GM21825 (cell line): Measurements from ENCODE around the gene ARL13A.
"Not testable (repeated sequence)": the region's sequence is repeated elsewhere in the genome, so short reads cannot be mapped to it uniquely, and the experiment has no call there.

Experiments
- ATAC-seq: cut with Tn5 transposase; IDR thresholded peaks from one replicate; pipeline ENCODE4 v1.9.1; 2021; ENCODE audit warnings: mild to moderate bottlenecking, moderate library complexity; ENCODE audit not compliant: unreplicated experiment

ARL13A gene

GRCh38 chrX:100969408-100969807, at the start of gene ARL13A:
ARL13A (plus strand) TSS chrX:100969708; CDS start chrX:100973690, 3,982 bp downstream.
- no peak for ATAC-seq

DNA sequence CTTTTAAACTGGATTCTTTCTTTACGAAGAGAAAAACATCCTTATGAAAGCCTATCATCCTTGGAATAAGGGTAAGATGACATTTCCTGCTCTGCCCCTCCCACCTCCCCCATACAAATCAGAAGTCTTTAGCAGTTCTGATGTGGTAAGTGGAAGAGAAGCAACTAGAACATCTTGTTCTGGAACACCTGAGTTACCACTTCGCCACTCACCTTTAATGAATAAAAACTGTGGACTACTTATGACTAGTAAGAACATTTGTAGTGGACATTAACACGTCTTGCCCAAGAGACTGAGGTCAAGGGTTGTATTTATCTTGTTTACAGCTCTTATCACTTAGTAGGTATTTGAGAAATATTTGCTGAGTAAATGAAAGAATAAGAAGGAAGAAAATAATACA, 45.1 kb upstream of the ARL13A start:
- ATAC-seq, result no peak

- no peak for ATAC-seq
Observed at GRCh38 chrX:100926453-100926852, 43.1 kb upstream of the ARL13A start.

GRCh38 chrX:100928660-100929613, 40.6 kb upstream of the ARL13A start, which contains the start of gene XKRX:
XKRX (minus strand) TSS chrX:100928917; CDS start chrX:100928304, 613 bp downstream.
- ATAC-seq, result peak; percentile 63

GRCh38 chrX:100931218-100931924, 38.1 kb upstream of the ARL13A start:
- ATAC-seq, result peak; percentile 64

- peak; percentile 14 for ATAC-seq
Observed at GRCh38 chrX:100931925-100932285, 37.6 kb upstream of the ARL13A start.

- ATAC-seq, result no peak
Observed at GRCh38 chrX:100935767-100936166, 33.7 kb upstream of the ARL13A start.

- no peak for ATAC-seq
Observed at GRCh38 chrX:100939333-100939732, 30.2 kb upstream of the ARL13A start.

DNA sequence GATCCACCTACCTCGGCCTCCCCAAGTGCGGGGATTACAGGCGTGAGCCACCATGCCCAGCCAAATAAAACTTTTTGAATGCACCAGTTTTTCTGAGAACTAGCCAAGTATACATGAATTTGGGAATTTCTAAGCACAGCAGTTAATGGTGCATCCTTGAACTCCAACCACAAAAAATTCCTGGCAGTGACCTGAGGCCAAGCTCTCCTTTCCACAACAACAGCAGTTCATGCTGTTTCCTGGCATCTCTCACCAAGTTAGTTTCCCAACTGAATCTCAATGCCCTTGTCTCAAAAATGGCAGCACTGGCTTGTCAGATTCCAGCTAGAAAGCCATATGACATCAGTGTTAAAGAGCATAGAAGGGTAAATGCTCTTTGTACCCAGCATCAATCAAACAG, 24.9 kb upstream of the ARL13A start:
- ATAC-seq, result no peak

DNA sequence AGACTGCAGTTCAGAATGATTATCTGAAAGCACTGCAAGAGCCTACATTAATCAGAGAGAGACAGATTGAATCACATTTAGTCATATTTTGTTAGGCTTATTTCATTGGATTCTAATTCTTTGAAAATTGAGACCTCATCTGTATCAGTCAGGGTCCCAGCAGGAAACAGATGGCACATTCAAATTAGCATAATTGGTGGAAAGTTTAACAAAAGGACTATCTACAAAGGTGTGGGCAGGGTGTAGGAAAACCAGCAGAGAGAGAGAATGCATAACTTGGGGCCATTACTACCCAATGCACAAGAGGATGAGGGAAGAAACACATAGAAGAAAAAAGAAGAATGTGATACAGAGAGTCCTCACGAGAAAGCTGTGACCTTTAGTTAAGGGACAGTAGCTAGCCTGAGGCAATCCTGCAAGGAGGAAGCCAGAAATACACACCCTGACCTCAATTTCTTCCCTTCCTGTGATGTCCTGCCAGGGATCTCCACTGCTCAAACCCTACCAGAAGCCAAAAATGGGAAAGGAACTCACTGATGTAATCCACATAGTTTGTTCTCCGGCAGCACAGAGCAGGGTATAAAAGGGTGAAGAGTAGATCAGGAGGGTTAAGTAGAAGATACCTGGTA, 23.1 kb upstream of the ARL13A start:
- ATAC-seq, result no peak

- ATAC-seq, result no peak
Observed at GRCh38 chrX:100948557-100948956, 21.0 kb upstream of the ARL13A start.

DNA sequence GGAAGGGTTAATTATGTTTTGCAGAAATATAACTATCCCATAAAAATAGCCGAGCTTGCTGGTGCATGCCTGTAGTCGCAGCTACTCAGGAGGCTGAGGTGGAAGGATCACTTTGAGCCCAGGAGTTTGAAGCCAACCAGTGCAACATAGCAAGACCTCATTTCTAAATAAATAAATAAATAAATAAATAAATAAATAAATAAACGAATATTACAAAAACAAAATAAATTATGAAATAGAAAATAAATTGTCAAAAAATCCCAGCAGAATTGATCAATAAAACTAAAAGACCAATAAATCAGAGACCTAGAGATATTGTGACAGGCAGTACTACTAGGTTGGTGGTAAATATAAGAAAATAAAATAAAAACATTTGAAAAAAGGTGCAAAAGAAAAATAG, 6.7 kb upstream of the ARL13A start:
- ATAC-seq, result no peak

DNA sequence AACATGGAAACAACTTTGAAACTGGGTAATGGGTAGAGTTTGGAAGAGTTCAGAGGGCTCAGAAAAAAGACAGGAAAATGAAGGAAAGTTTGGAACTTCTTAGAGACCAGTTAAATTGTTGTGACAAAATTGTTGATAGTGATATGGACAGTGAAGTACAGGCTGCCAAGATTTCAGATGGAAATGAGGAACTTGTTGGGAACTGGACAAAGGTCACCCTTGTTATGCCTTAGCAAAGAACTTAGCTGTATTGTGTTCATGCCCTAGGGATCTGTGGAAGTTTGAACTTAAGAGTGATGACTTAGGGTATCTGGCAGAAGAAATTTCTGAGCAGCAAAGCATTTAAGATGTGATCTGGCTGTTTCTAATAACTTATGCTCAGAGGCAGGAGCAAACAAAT, 5.1 kb upstream of the ARL13A start:
- no peak for ATAC-seq

- no peak for ATAC-seq
Observed at GRCh38 chrX:100969936-100970335, 428 bp downstream of the ARL13A start.

DNA sequence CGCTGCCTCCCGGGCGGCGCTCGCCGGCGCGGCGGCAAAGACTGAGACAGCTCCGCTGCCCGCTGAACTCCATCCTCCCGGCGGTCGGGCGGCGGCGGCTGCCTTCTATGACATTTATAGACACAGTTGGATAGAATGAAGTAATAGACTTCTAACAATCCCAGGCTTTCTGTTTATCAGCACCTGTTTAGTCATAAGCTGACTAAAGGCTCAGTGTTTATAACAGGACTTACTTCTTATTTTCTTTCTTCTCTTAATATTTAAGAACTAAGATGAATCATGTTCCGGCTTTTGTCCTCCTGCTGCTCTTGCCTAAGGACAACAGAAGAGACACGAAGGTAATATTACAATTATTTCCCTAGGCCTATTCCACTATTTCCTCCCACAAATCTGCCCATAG, 3.9 kb downstream of the ARL13A start:
- no peak for ATAC-seq

GRCh38 chrX:100975212-100975611, 5.7 kb downstream of the ARL13A start:
- no peak for ATAC-seq

DNA sequence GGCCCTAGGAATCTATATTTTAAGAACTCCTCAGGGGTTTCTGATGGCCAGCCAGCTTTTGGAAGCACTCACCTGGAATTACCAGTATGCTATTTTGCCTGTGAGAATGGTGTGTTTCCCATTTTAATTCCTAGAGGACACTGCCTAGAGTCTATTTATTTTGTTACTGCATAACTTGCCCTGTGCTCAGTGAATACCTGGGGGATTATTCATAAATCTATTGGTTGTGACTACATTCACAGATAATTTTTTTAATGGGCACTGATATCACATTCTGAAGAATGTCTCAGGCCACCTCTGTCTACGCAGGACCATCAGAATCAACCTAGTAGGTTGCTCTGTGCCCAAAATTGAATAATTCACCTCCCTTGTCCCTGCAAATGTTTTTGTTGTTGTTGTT, 6.7 kb downstream of the ARL13A start:
- ATAC-seq, result no peak

DNA sequence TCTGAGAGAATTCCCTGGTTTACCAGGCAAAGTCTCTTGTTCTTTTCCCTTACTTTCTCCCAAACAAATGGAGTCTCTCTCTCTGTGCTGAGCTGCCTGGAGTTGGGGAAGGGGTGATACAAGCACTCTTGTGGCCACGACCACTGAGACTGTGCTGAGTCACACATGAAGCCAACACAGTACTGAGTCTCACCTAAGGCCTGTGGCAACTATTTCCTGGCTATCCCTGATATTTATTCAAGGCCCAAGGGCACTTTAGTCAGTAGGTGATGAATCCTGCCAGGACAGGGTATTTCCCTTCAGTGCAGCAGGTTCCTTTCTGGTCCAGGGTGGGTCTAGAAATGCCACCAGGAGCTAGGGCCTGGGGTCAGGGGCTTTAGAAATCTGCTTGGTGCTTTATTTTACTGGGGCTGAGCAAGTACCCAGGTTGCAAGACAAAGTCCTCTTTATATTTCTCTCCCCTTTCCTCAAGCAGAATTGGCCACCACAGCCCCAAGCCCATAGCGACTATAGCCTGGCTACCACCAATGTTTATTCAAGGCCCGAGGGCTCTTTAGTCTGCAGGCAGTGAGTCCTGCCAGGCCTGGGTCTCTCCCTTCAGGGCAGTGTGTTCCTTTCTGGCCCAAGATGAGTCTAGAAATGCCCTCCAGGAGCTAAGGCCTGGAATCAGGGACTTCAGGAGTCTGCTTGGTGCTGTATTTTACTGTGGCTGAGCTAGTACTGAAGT, 10.5 kb downstream of the ARL13A start:
- no peak for ATAC-seq

GRCh38 chrX:100980608-100981497, 11.3 kb downstream of the ARL13A start:
- ATAC-seq, result no peak

GRCh38 chrX:100981498-100981845, 12.0 kb downstream of the ARL13A start:
- not testable (repeated sequence) for ATAC-seq
